Measurements from ENCODE around the gene GLIS2. TPM values are rescaled to one million over a fixed set of nuclear protein-coding genes. Genes with fewer than 3 reads are reported as not detected.
"Not testable (repeated sequence)": the region's sequence is repeated elsewhere in the genome, so short reads cannot be mapped to it uniquely, and the experiment has no call there.

Gene GLIS2
- total RNA-seq, 8 experiments from 2014 or later = 2.7 to 10.2 (median 7.5) TPM

DNA sequence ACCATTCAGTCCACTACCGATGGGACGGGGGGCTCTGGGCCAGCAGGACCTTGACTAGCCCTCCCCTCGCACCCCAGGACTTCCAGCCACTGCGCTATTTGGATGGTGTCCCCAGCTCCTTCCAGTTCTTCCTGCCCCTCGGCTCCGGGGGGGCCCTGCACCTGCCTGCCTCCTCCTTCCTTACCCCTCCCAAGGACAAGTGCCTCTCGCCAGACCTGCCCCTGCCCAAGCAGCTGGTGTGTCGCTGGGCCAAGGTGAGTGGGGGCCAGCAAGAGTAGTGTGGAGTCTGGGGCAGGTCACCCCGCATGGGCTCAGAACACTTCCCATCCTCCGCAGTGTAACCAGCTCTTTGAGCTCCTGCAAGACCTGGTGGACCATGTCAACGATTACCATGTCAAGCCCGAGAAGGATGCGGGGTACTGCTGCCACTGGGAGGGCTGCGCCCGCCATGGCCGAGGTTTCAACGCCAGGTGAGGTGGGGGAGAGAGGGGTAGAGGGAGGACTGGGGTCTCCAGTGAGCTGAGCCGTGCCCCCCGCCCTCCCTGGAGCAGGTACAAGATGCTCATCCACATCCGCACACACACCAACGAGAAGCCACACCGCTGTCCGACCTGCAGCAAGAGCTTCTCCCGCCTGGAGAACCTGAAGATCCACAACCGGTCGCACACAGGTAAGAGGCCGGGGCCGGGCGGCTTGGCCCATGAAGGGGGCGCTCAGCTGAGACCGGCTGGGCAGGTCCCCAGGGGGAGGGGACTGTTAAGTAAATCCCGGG, 19.0 kb downstream of the GLIS2 start:
- in situ Hi-C loops (cut with MboI; ENCODE audit: low pct_unique_long_range_greater_than_20kb in 2 of 9, low sequenced_read_pairs in 9 of 9, unreplicated experiment in 9 of 9) = loop anchor here in 1 of 9 experiments (10.0 kb wide), 1 partner anchor 50 kb away; no protein-coding TSS in a partner anchor
- no peak overlapping the region for H3K27ac ChIP-seq
- H3K4me3 ChIP-seq = no peak overlapping the region
- no peak for ATAC-seq (replicated peaks in 6 of 8)
- peaks cover 5 to 11% of the 10 kb centered on the region in 2 donors for H3K4me1 ChIP-seq (replicated peaks in 1 of 2)
- 80 to 100% (median 91%) methylated on average over 1 to 13 of the region's 32 CpGs; no CpG with 5 or more reads in 4 of the 10 experiments for WGBS, 10 experiments

DNA sequence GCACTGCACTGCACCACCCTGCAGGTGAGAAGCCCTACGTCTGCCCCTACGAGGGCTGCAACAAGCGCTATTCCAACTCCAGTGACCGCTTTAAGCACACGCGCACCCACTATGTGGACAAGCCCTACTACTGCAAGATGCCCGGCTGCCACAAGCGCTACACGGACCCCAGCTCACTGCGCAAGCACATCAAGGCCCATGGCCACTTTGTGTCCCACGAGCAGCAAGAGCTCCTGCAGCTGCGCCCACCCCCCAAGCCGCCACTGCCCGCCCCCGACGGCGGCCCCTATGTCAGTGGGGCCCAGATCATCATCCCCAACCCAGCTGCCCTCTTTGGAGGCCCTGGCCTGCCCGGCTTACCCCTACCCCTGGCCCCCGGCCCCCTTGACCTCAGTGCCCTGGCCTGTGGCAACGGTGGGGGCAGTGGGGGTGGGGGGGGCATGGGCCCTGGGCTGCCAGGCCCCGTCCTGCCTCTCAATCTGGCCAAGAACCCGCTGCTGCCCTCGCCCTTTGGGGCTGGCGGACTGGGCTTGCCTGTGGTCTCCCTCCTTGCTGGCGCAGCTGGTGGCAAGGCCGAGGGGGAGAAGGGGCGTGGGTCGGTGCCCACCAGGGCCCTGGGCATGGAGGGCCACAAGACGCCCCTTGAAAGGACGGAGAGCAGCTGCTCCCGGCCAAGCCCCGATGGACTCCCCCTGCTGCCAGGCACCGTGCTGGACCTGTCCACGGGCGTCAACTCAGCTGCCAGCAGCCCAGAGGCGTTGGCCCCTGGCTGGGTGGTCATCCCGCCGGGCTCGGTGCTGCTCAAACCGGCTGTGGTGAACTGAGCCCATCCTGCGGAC, 21.1 kb downstream of the GLIS2 start:
- 83 to 97% (median 97%) methylated on average over 1 to 7 of the region's 41 CpGs; no CpG with 5 or more reads in 7 of the 10 experiments for WGBS, 10 experiments
- H3K4me1 ChIP-seq (replicated peaks in 1 of 2) = peaks cover 13 to 15% of the 10 kb centered on the region in 2 donors
- in situ Hi-C loops (cut with MboI; ENCODE audit: low pct_unique_long_range_greater_than_20kb in 2 of 9, low sequenced_read_pairs in 9 of 9, unreplicated experiment in 9 of 9) = loop anchor here in 1 of 9 experiments (10.0 kb wide), 1 partner anchor 52 kb away; no protein-coding TSS in a partner anchor
- H3K27ac ChIP-seq = no peak overlapping the region
- no peak for ATAC-seq (replicated peaks in 6 of 8)
- no peak overlapping the region for H3K4me3 ChIP-seq

DNA sequence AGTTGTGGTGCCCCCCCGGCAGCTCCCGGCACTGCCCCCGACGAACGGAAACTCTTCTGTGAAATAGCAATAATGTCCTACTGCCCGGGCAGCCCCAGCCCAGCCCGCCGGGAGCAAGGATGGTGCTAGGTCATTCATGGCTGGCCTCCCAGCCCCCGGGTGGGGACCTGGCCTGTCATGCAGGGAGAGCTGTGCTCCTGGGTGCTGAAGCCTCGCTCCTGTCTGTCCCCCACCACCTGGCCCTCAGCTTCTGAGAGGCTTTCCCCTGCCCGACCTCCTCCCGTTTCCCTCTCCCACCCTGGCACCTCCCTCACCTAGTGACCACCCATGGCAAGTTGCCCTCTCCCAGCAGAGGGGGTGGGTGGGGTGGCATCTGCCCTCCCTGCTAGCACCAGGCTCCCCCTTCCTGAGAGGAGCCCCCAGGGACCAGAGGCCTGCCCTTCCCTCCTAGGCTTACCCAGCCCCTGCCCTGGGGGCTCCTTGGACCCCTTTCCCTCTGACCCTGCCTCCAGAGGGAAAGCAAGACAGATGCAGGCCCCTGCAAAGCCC, 21.7 kb downstream of the GLIS2 start:
- no peak for ATAC-seq (replicated peaks in 6 of 8)
- 80% methylated on average over 2 of the region's 12 CpGs; no CpG with 5 or more reads in 9 of the 10 experiments for WGBS, 10 experiments
- H3K27ac ChIP-seq = no peak overlapping the region
- no peak overlapping the region for H3K4me3 ChIP-seq
- in situ Hi-C loops (cut with MboI; ENCODE audit: low pct_unique_long_range_greater_than_20kb in 2 of 9, low sequenced_read_pairs in 9 of 9, unreplicated experiment in 9 of 9) = loop anchor here in 1 of 9 experiments (10.0 kb wide), 1 partner anchor 53 kb away; no protein-coding TSS in a partner anchor
- peaks cover 13 to 15% of the 10 kb centered on the region in 2 donors for H3K4me1 ChIP-seq (replicated peaks in 1 of 2)

DNA sequence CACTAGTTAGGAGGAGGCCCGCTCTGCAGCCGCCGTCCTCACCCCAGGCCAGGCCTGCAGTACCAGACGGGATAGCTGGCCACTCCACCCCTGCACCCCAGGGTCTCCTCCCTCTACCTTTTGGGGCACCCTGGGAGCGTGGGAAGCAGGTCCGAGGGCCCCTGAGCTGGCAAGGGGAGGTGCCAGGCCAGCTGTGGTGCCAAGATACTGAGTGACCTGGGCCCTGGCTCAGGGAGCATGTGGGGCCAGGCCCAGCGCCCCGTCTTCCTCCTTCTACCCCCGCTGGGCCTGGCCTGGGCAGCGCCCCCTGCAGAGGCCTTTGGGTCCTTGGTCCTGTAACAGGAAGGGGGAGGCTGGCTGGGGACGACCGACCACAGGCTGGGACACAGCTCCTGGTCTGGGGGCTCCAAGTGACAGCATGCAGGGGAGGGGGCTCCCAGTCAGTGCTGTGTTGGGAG, 22.3 kb downstream of the GLIS2 start:
- Histone ChIP-seq H3K4me1 (replicated peaks in 1 of 2) (peaks cover 13 to 15% of the 10 kb centered on the region in 2 donors), H3K4me3 (no peak overlapping the region), H3K27ac (peak overlapping the region in 1 of 2 donors; percentile 75)
- ATAC-seq (replicated peaks in 6 of 8) = peak in 3 of 8 experiments; percentile 2 to 7 (median 5)
- in situ Hi-C loops (cut with MboI; ENCODE audit: low pct_unique_long_range_greater_than_20kb in 2 of 9, low sequenced_read_pairs in 9 of 9, unreplicated experiment in 9 of 9) = loop anchor here in 1 of 9 experiments (10.0 kb wide), 1 partner anchor 53 kb away; no protein-coding TSS in a partner anchor
- WGBS, 10 experiments = 100% methylated on average over 1 of the region's 12 CpGs; no CpG with 5 or more reads in 9 of the 10 experiments

DNA sequence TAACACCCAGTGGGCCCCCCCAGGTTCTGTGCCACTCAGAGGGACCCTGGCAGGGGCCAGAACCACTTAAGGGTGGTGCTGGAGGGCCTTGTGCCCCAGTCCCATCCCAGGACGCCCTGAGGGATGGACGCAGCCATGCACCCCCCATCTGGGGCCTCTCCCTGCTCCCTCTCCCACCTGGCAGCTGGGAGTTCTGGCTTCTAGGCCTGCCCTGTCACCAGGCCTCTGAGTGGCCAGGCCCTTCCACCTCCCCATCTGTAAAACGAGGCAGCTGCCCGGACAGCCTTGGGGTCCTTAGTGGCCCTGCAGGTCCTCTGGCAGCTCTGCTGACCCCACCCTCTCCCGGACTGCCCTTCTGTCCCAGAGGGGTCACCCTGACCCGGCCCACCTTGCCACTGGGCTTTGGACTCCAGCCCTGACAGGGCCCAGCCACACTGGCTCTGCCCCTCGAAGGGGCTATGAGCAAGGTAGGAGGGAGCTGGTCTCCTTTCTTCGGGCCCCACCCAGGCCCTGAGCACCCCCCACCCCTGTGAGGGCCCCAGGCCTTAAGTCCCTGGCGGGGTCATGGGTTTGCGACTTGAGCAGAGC, 22.9 kb downstream of the GLIS2 start:
- Histone ChIP-seq H3K27ac (peak overlapping the region in 1 of 2 donors; percentile 75), H3K4me1 (replicated peaks in 1 of 2) (peaks cover 13 to 15% of the 10 kb centered on the region in 2 donors), H3K4me3 (no peak overlapping the region)
- in situ Hi-C loops (cut with MboI; ENCODE audit: low pct_unique_long_range_greater_than_20kb in 2 of 9, low sequenced_read_pairs in 9 of 9, unreplicated experiment in 9 of 9) = loop anchor here in 1 of 9 experiments (10.0 kb wide), 1 partner anchor 54 kb away; no protein-coding TSS in a partner anchor
- ATAC-seq (replicated peaks in 6 of 8) = peak in 5 of 8 experiments; percentile 2 to 31 (median 11)
- WGBS, 10 experiments = 83 to 90% methylated on average over 1 to 4 of the region's 10 CpGs; no CpG with 5 or more reads in 8 of the 10 experiments

DNA sequence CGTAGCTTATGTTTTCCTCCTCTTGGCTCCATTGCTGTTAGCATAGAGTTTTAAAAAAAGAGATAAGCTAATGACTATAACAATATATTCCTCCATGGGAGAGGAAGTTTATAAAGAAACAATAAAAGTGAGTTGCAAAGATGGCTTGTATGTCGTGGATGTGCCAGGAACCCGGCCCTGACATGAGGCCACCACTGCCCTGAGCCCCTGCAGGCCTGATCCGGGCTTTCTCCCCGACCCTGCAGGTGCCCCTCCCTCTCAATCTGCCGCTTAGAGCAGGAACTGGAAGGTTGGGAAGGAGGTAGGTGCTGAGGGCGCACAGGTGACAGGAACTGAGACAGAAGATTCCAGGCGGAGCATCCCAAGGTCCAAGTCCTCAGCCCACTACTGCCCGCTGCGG, 23.6 kb downstream of the GLIS2 start:
- in situ Hi-C loops (cut with MboI; ENCODE audit: low pct_unique_long_range_greater_than_20kb in 2 of 9, low sequenced_read_pairs in 9 of 9, unreplicated experiment in 9 of 9) = loop anchor here in 1 of 9 experiments (10.0 kb wide), 1 partner anchor 55 kb away; no protein-coding TSS in a partner anchor
- Histone ChIP-seq H3K4me3 (no peak overlapping the region), H3K27ac (peak overlapping the region in 1 of 2 donors; percentile 16), H3K4me1 (replicated peaks in 1 of 2) (peaks cover 13 to 15% of the 10 kb centered on the region in 2 donors)
- peak in 2 of 8 experiments; percentile 1 to 3 for ATAC-seq (replicated peaks in 6 of 8)
- 51 to 91% (median 71%) methylated on average over 1 to 7 of the region's 10 CpGs; no CpG with 5 or more reads in 4 of the 10 experiments for WGBS, 10 experiments

DNA sequence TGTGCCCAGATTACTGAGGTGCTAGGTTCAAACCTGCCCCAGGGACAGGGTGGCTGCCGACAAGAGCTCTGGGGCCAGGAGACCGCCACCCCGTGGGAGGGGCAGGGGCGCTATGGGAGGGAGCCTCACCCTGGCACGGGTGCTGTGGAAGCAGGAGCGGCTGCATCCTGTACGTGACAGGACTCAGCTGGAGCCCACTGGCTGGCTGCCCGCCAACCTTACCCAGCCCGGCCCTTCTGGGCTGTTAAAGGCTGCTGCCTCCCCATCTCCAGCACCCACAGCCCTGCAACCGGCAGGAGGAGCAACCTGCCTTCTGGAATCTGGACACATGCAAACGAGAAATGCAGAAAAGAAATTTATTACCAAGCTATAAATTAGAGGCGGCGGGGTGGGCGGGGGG, 24.0 kb downstream of the GLIS2 start:
- ATAC-seq (replicated peaks in 6 of 8) = peak; percentile 19 to 84 (median 74)
- peaks cover 13 to 15% of the 10 kb centered on the region in 2 donors for H3K4me1 ChIP-seq (replicated peaks in 1 of 2)
- no peak overlapping the region for H3K4me3 ChIP-seq
- WGBS, 10 experiments = 0 to 100% (median 12%) methylated on average over 1 to 3 of the region's 14 CpGs; no CpG with 5 or more reads in 5 of the 10 experiments
- in situ Hi-C loops (cut with MboI; ENCODE audit: low pct_unique_long_range_greater_than_20kb in 2 of 9, low sequenced_read_pairs in 9 of 9, unreplicated experiment in 9 of 9) = loop anchor here in 1 of 9 experiments (10.0 kb wide), 1 partner anchor 55 kb away; no protein-coding TSS in a partner anchor
- peak overlapping the region; percentile 16 to 58 for H3K27ac ChIP-seq

DNA sequence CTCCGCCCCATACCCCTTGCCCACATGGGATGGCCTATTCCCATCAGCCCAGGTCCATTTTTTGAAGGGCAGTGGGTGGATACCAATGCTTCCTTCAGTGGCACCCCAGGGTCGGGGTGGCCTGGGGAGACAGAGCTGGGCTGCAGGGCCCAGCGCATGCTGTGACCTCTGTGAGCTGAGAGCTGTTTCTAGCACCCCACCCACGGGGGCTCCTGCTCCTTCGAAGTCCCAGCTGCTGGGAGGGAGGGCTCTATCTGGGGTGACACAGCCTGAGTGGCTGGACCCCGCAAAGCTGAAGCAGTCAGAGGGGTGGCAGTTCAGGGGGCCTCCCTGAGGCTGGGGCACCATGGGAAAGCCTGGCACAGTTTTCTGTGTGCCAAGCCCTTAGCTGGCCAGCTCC, 24.6 kb downstream of the GLIS2 start:
- Histone ChIP-seq H3K4me1 (replicated peaks in 1 of 2) (peaks cover 13 to 19% of the 10 kb centered on the region in 2 donors), H3K27ac (peak overlapping the region; percentile 58 to 63), H3K4me3 (no peak overlapping the region)
- in situ Hi-C loops (cut with MboI; ENCODE audit: low pct_unique_long_range_greater_than_20kb in 2 of 9, low sequenced_read_pairs in 9 of 9, unreplicated experiment in 9 of 9) = no loop called here
- WGBS, 10 experiments = 100% methylated on average over 1 of the region's 6 CpGs; no CpG with 5 or more reads in 9 of the 10 experiments
- ATAC-seq (replicated peaks in 6 of 8) = peak in 1 of 8 experiments; percentile 10

DNA sequence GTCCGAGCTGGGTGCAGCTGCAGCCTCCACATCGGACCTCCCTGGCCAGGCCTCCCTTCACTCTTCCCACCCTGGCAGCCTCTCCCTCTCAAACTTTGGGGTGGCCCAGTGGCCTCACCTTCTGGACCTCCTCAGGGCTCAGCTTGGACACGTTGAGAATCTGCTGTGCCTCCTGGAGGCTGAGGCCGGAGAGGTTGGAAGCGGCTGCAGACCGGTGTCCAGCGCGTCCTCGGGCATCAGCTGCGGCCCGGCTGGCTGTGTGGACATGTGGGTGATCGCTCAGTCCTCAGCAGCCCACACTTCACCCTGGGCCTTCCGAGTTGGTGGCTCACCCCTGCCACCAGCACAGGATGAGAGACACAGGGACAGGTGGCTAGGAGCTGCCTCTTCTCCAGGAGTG, 25.4 kb downstream of the GLIS2 start:
- ATAC-seq (replicated peaks in 6 of 8) = no peak
- H3K4me3 ChIP-seq = no peak overlapping the region
- H3K4me1 ChIP-seq (replicated peaks in 1 of 2) = peaks cover 13 to 19% of the 10 kb centered on the region in 2 donors
- 40 to 100% (median 91%) methylated on average over 1 to 8 of the region's 13 CpGs; no CpG with 5 or more reads in 7 of the 10 experiments for WGBS, 10 experiments
- no peak overlapping the region for H3K27ac ChIP-seq
- in situ Hi-C loops (cut with MboI; ENCODE audit: low pct_unique_long_range_greater_than_20kb in 2 of 9, low sequenced_read_pairs in 9 of 9, unreplicated experiment in 9 of 9) = no loop called here

DNA sequence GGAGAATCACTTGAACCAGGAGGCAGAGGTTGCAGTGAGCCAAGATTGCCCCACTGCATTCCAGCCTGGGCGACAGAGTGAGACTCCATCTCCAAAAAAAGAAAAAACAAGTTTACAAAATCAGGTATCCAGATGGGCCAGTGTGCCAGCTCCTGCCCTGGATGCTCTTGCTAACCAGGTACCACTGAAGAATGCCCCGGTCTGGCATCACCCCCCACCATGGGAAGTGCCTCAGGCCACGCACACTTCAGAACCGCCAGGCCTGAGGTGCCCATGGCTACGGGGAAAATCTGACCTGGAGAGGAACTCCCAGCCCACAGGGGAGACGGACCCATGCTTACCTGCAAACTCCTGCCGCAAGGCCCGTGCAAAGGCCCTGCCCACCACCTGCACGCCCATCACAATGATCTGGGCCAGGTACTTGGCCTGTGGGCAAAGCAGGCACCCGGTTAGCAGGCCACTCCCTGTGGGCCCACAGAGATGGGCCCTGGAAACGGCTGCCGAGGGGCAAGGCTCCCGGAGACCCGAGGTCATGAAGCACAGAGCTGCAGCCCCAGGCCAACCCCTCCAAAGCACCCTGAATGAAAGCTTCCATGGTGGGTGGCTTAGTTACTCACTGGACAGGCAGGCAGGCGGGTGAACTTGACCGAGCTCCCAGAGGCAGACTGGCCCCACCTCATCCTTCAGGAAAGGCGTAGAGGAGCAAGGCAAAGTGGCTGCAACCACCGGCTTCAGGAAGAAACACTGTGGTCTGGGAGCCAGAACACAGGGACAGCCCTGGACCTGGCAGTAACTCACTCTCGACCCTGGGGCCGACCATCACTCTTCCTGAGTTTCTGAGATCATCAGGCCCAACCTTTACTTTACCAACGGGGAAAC, 27.2 kb downstream of the GLIS2 start:
- in situ Hi-C loops (cut with MboI; ENCODE audit: low pct_unique_long_range_greater_than_20kb in 2 of 9, low sequenced_read_pairs in 9 of 9, unreplicated experiment in 9 of 9) = no loop called here
- Histone ChIP-seq H3K4me3 (no peak overlapping the region), H3K4me1 (replicated peaks in 1 of 2) (peaks cover 13 to 19% of the 10 kb centered on the region in 2 donors), H3K27ac (no peak overlapping the region)
- WGBS, 10 experiments = 90 to 100% (median 95%) methylated on average over 2 to 6 of the region's 21 CpGs; no CpG with 5 or more reads in 2 of the 10 experiments
- ATAC-seq (replicated peaks in 6 of 8) = no peak

DNA sequence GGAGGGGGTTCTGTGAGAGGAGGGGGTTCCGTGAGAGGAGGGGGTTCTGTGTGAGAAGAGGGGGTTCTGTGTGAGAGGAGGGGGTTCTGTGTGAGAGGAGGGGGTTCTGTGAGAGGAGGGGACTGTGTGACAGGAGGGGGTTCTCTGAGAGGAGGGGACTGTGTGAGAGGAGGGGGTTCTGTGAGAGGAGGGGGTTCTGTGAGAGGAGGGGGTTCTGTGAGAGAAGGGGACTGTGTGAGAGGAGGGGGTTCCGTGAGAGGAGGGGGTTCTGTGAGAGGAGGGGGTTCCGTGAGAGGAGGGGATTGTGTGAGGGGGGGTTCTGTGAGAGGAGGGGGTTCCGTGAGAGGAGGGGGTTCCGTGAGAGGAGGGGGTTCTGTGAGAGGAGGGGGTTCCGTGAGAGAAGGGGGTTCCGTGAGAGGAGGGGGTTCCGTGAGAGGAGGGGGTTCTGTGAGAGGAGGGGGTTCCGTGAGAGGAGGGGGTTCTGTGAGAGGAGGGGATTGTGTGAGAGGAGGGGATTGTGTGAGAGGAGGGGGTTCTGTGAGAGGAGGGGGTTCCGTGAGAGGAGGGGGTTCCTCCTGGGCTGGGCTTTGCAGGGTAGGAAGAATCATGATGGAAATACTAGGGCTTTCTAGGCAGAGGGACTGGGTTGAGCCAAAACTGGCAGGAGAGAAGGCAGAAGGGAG, 28.6 kb downstream of the GLIS2 start:
- Histone ChIP-seq H3K4me1 (replicated peaks in 1 of 2) (peaks cover 12% of the 10 kb centered on the region in 2 donors), H3K27ac (peak overlapping the region in 1 of 2 donors; percentile 37)
- H3K4me3 ChIP-seq; in situ Hi-C loops (cut with MboI; ENCODE audit: low pct_unique_long_range_greater_than_20kb in 2 of 9, low sequenced_read_pairs in 9 of 9, unreplicated experiment in 9 of 9): not testable (repeated sequence)
- no CpG with 5 or more reads among the region's 10 CpGs for whole genome bisulfite sequencing, 10 experiments
- ATAC-seq (replicated peaks in 6 of 8) = peak in 2 of 8 experiments; percentile 10 to 12

Data from motor neuron (in vitro differentiated cells).